ENCODE results near the gene GNAO1.

DNA sequence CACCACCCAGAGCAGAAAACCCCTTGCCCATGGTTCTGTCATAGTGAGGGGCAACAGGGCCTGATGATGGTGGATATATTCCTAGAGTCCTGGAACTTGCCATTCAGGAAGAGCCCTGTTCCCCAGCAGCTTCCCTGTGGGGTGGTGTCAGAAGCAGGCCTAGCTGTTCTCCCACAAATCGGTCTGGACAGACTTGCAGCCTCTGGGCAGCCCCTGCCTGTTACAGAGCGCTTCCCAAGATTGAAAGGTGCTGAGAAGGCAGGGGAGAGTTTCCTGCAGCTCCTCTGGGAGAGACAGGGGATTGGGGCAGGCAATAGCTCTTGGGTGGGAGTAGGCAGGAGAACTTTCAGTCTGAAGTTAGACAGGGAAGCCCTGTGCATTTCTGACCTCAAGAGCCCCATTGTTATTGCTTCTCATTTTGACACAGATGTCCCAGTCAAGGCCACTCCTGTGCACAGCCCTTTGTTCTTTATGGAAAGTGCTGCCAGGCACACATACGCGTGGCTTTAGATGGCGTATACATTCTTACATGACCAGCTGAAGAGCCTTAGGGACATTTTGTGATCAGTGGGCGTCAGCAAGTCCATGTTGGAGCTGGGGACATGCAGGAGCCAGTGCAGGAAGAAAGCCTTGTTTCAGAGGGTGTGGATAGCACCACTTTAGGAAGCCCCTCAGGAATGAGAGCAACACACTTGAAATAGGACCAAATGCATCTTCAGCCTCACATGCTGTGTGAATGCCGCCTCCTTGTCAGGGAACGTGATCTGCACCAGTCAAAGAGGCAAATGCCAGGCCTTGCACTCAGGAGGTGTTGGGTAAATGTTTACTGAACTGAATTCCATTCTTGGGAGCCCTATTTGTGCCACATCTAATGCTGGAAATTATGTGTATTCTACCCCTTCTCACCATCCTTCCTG, 67.5 kb downstream of the GNAO1 start:
- TF ChIP-seq, protein P1, sequence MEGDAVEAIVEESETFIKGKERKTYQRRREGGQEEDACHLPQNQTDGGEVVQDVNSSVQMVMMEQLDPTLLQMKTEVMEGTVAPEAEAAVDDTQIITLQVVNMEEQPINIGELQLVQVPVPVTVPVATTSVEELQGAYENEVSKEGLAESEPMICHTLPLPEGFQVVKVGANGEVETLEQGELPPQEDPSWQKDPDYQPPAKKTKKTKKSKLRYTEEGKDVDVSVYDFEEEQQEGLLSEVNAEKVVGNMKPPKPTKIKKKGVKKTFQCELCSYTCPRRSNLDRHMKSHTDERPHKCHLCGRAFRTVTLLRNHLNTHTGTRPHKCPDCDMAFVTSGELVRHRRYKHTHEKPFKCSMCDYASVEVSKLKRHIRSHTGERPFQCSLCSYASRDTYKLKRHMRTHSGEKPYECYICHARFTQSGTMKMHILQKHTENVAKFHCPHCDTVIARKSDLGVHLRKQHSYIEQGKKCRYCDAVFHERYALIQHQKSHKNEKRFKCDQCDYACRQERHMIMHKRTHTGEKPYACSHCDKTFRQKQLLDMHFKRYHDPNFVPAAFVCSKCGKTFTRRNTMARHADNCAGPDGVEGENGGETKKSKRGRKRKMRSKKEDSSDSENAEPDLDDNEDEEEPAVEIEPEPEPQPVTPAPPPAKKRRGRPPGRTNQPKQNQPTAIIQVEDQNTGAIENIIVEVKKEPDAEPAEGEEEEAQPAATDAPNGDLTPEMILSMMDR (IDR thresholded peaks at IDR 0.05), result no peak
- TF ChIP-seq POLR2A (IDR thresholded peaks at IDR 0.05), result no peak
